Measurements from ENCODE around the gene NXT2. TPM values are rescaled to one million over a fixed set of nuclear protein-coding genes. Genes with fewer than 3 reads are reported as not detected.

The NXT2 gene
- total and polyA plus RNA-seq, 7 donors: 2.4 to 11.4 (median 3.6) TPM

DNA sequence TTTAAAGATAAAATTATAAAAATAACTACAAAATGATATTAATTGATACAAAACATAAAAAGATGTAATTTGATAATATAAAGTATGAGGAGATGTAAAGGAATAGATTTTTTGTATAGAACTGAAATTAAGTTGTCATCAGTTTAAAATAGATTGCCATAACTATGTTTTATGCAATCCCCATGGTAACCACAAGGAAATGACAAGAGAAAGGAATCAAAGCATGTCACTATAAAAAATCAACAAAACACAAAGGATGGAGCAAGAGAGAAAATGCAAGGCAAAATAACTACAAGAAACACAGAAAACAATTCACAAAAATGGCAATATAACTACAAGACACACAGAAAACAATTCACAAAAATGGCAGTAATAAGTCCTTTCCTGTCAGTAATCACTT lies 27.7 kb upstream of the NXT2 start:
- no peak for DNase-seq
- TF ChIP-seq, protein P1, sequence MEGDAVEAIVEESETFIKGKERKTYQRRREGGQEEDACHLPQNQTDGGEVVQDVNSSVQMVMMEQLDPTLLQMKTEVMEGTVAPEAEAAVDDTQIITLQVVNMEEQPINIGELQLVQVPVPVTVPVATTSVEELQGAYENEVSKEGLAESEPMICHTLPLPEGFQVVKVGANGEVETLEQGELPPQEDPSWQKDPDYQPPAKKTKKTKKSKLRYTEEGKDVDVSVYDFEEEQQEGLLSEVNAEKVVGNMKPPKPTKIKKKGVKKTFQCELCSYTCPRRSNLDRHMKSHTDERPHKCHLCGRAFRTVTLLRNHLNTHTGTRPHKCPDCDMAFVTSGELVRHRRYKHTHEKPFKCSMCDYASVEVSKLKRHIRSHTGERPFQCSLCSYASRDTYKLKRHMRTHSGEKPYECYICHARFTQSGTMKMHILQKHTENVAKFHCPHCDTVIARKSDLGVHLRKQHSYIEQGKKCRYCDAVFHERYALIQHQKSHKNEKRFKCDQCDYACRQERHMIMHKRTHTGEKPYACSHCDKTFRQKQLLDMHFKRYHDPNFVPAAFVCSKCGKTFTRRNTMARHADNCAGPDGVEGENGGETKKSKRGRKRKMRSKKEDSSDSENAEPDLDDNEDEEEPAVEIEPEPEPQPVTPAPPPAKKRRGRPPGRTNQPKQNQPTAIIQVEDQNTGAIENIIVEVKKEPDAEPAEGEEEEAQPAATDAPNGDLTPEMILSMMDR (IDR thresholded peaks at IDR 0.05): no peak
- TF ChIP-seq POLR2A (IDR thresholded peaks at IDR 0.05) (no peak), EP300 (IDR thresholded peaks at IDR 0.05) (no peak), POLR2AphosphoS5 (IDR thresholded peaks at IDR 0.05) (no peak)
- intact Hi-C loops (cut with DNase I): no loop called here

GRCh38 chrX:109511113-109511512 lies 25.5 kb upstream of the NXT2 start:
- H3K27me3 ChIP-seq: no peaks in the 10 kb centered on the region
- no peaks in the 10 kb centered on the region for H3K9me3 ChIP-seq

More for the DNA sequence above, 27.7 kb upstream of the NXT2 start:
- H3K27me3 ChIP-seq: no peaks in the 10 kb centered on the region
- H3K9me3 ChIP-seq: no peaks in the 10 kb centered on the region
- H3K36me3 ChIP-seq: no peaks in the 10 kb centered on the region
- no peak overlapping the region for H3K27ac ChIP-seq
- H3K4me3 ChIP-seq: no peak overlapping the region
- H3K4me1 ChIP-seq: no peaks in the 10 kb centered on the region

DNA sequence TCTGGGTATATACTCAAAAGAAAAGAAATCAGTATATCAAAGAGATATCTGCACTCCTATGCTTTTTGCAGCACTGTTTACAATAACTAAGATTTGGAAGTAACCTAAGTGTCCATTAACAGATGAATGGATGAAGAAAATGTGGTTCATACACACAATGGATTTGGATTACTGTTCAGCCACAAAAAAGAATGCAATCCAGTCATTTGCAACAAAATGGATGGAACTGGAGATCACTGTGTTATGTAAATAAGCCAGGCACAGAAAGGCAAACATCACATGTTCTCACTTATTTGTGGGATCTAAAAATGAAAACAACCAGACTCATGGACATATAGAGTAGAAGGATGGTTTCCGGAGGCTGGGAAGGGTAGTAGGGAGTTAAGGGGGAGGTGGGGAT lies 17.6 kb upstream of the NXT2 start:
- no peak overlapping the region for H3K4me3 ChIP-seq
- H3K27me3 ChIP-seq: no peaks in the 10 kb centered on the region
- TF ChIP-seq POLR2A (IDR thresholded peaks at IDR 0.05) (no peak), EP300 (IDR thresholded peaks at IDR 0.05) (no peak), POLR2AphosphoS5 (IDR thresholded peaks at IDR 0.05) (no peak)
- TF ChIP-seq, protein P1 (IDR thresholded peaks at IDR 0.05): no peak
- no peaks in the 10 kb centered on the region for H3K9me3 ChIP-seq
- intact Hi-C loops (cut with DNase I): no loop called here
- WGBS, 2 donors: 86 to 90% methylated on average over 1 of the region's 1 CpG
- no peak overlapping the region for H3K27ac ChIP-seq
- no peaks in the 10 kb centered on the region for H3K36me3 ChIP-seq
- no peak for DNase-seq
- H3K4me1 ChIP-seq: no peaks in the 10 kb centered on the region

More at GRCh38 chrX:109511113-109511512, 25.5 kb upstream of the NXT2 start:
- no peak for DNase-seq
- intact Hi-C loops (cut with DNase I): no loop called here
- H3K27ac ChIP-seq: no peak overlapping the region
- H3K4me1 ChIP-seq: no peaks in the 10 kb centered on the region
- 66 to 69% methylated on average over 1 of the region's 1 CpG for WGBS, 2 donors
- TF ChIP-seq POLR2AphosphoS5 (IDR thresholded peaks at IDR 0.05): no peak
- TF ChIP-seq, protein P1 (IDR thresholded peaks at IDR 0.05): no peak
- TF ChIP-seq EP300 (IDR thresholded peaks at IDR 0.05): no peak
- no peak for TF ChIP-seq POLR2A (IDR thresholded peaks at IDR 0.05)
- no peak overlapping the region for H3K4me3 ChIP-seq
- no peaks in the 10 kb centered on the region for H3K36me3 ChIP-seq

DNA sequence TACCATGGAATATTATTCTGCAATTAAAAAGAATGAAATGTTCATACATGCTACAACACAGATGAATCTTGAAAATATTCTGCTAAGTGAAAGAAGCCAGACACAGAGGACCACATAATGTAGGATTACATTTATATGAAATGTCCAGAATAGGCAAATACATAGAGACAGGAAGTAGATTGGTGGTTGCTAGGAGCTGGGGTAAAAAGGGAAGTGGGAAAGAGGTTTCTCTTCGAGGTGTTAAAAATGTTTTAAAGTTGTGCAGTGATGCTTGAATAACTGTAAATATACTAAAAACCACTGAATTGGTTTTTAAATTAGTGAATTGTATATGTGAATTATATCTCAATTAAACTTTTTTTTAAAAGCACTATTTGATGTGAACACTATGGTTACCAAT lies 3.6 kb upstream of the NXT2 start:
- TF ChIP-seq POLR2A (IDR thresholded peaks at IDR 0.05): no peak
- TF ChIP-seq, protein P1 (IDR thresholded peaks at IDR 0.05): no peak
- TF ChIP-seq EP300 (IDR thresholded peaks at IDR 0.05): no peak
- no peak for TF ChIP-seq POLR2AphosphoS5 (IDR thresholded peaks at IDR 0.05)
- H3K4me3 ChIP-seq: no peak overlapping the region
- DNase-seq: no peak
- H3K4me1 ChIP-seq: no peaks in the 10 kb centered on the region
- no peaks in the 10 kb centered on the region for H3K36me3 ChIP-seq
- 49 to 52% methylated on average over 1 of the region's 1 CpG for WGBS, 2 donors
- no peaks in the 10 kb centered on the region for H3K9me3 ChIP-seq
- intact Hi-C loops (cut with DNase I): loop anchor here (10.0 kb wide), 1 partner anchor 782 kb away; the partner anchor contains the start of gene AMMECR1
- no peak overlapping the region for H3K27ac ChIP-seq
- H3K27me3 ChIP-seq: no peaks in the 10 kb centered on the region

DNA sequence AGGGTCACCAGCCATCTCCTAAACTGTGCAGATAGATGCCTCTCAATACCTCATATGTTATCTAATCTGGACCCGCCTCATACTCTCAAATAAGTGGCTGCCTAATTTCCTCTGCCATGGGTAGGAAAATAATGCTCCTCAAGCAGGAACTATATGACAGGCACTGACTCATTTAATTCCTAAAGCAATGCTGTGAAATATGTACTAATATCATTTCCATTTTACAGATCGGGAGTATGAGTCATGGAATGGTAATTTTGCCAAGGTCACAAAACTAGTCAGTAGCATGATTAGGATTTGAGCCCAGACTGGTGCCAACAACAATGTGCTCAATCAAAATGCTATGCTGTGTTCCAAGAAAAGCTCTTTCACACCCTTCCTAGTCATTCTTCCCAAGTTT lies 3.0 kb upstream of the NXT2 start:
- no peak overlapping the region for H3K27ac ChIP-seq
- no peak for TF ChIP-seq POLR2AphosphoS5 (IDR thresholded peaks at IDR 0.05)
- TF ChIP-seq EP300 (IDR thresholded peaks at IDR 0.05): no peak
- TF ChIP-seq POLR2A (IDR thresholded peaks at IDR 0.05): no peak
- TF ChIP-seq, protein P1 (IDR thresholded peaks at IDR 0.05): no peak
- DNase-seq: no peak
- H3K4me3 ChIP-seq: no peak overlapping the region
- H3K36me3 ChIP-seq: no peaks in the 10 kb centered on the region
- H3K9me3 ChIP-seq: no peaks in the 10 kb centered on the region
- no peaks in the 10 kb centered on the region for H3K27me3 ChIP-seq
- no peaks in the 10 kb centered on the region for H3K4me1 ChIP-seq
- WGBS, 2 donors: 46 to 58% methylated on average over 2 of the region's 2 CpGs
- intact Hi-C loops (cut with DNase I): loop anchor here (10.0 kb wide), 1 partner anchor 781 kb away; the partner anchor contains the start of gene AMMECR1

Measured in sigmoid colon (tissue), 7 donors.